Bronchial epithelial cell (primary cell): ENCODE data around the gene AP1B1. TPM values are rescaled to one million over a fixed set of nuclear protein-coding genes. Genes with fewer than 3 reads are reported as not detected.

Experiments
- DNase-seq: peaks from one replicate; pipeline ENCODE4 v3.0.0-alpha.2; 2010; ENCODE audit warnings: low read depth
- FAIRE-seq: peaks from 2 replicates; lab custom pipeline; 2011; peaks lifted over from hg19 to GRCh38; lab: Jason Lieb, UNC
- H3K27me3 ChIP-seq: 2 replicates; pipeline ENCODE4 v1.5.1; 2011; ENCODE audit warnings: low read length; ENCODE audit not compliant: control insufficient read depth, insufficient read depth
- H3K36me3 ChIP-seq: 2 replicates; pipeline ENCODE4 v1.5.1; 2011; ENCODE audit warnings: low read length; ENCODE audit not compliant: control insufficient read depth, insufficient read depth
- H3K4me3 ChIP-seq: 2 replicates; pipeline ENCODE4 v1.5.1; 2011; ENCODE audit warnings: mild to moderate bottlenecking, low read depth, low read length, control low read depth
- total RNA-seq: library from RNA; depleted of rRNA; stranded (reverse); fragments of >200 nt; gene quantifications from 2 replicates; pipeline ENCODE4 v1.2.1, GENCODE V29; 2014
- TF ChIP-seq, protein P1 (sequence below): IDR thresholded peaks from 2 replicates; pipeline ENCODE4 v1.5.1; 2011; ENCODE audit warnings: mild to moderate bottlenecking, moderate library complexity, low read length, control low read depth, inconsistent platforms; ENCODE audit not compliant: insufficient read depth, severe bottlenecking

AP1B1 gene
- total RNA-seq, 1 donor from 2014 or later, result 44.8 TPM

GRCh38 chr22:29327089-29327764 lies 61.1 kb downstream of the AP1B1 start:
- DNase-seq, result no peak
- H3K4me3 ChIP-seq, result no peak overlapping the region
- H3K27me3 ChIP-seq, result no peaks in the 10 kb centered on the region
- no peak for FAIRE-seq
- peaks cover 22% of the 10 kb centered on the region for H3K36me3 ChIP-seq
- TF ChIP-seq, protein P1, sequence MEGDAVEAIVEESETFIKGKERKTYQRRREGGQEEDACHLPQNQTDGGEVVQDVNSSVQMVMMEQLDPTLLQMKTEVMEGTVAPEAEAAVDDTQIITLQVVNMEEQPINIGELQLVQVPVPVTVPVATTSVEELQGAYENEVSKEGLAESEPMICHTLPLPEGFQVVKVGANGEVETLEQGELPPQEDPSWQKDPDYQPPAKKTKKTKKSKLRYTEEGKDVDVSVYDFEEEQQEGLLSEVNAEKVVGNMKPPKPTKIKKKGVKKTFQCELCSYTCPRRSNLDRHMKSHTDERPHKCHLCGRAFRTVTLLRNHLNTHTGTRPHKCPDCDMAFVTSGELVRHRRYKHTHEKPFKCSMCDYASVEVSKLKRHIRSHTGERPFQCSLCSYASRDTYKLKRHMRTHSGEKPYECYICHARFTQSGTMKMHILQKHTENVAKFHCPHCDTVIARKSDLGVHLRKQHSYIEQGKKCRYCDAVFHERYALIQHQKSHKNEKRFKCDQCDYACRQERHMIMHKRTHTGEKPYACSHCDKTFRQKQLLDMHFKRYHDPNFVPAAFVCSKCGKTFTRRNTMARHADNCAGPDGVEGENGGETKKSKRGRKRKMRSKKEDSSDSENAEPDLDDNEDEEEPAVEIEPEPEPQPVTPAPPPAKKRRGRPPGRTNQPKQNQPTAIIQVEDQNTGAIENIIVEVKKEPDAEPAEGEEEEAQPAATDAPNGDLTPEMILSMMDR, result no peak

DNA sequence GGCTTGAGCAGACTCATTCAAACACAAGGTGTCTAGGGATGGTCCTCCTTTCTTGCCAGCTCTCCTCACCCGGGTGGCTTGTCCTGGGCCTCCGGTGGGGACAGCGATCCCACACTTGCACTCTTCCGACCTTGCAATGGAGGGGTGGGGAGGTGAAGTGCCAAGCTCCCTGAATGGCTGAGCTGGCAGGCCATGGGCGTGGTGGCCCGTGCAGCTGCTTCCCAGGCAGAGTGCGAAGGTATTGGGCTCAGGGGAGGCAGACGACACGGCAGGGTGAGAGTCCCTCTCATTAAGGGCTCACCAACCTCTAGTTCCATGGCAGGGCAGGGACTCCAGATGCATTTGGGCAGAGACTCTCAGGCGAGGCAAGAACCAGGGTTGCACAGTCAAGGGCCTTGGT lies 61.9 kb downstream of the AP1B1 start:
- Histone ChIP-seq H3K36me3 (peaks cover 22% of the 10 kb centered on the region), H3K27me3 (no peaks in the 10 kb centered on the region), H3K4me3 (no peak overlapping the region)
- no peak for FAIRE-seq
- DNase-seq, result no peak
- TF ChIP-seq, protein P1, result no peak

- FAIRE-seq (no peak), DNase-seq (no peak)
- H3K27me3 ChIP-seq, result no peaks in the 10 kb centered on the region
- H3K4me3 ChIP-seq, result no peak overlapping the region
- H3K36me3 ChIP-seq, result peaks cover 18% of the 10 kb centered on the region
- TF ChIP-seq, protein P1, result no peak
Measured at GRCh38 chr22:29325785-29326315, 62.5 kb downstream of the AP1B1 start.

GRCh38 chr22:29325356-29325755 lies 63.0 kb downstream of the AP1B1 start:
- DNase-seq (no peak), FAIRE-seq (no peak)
- peaks cover 16% of the 10 kb centered on the region for H3K36me3 ChIP-seq
- TF ChIP-seq, protein P1, result no peak
- H3K27me3 ChIP-seq, result no peaks in the 10 kb centered on the region
- no peak overlapping the region for H3K4me3 ChIP-seq

- DNase-seq (no peak), FAIRE-seq (no peak)
- H3K36me3 ChIP-seq, result peaks cover 10% of the 10 kb centered on the region
- TF ChIP-seq, protein P1, result no peak
- H3K27me3 ChIP-seq, result no peaks in the 10 kb centered on the region
- no peak overlapping the region for H3K4me3 ChIP-seq
Measured at GRCh38 chr22:29323641-29324040, 64.7 kb downstream of the AP1B1 start.

- Histone ChIP-seq H3K27me3 (peaks cover 7% of the 10 kb centered on the region), H3K36me3 (no peaks in the 10 kb centered on the region), H3K4me3 (no peak overlapping the region)
- TF ChIP-seq, protein P1, result peak; percentile 7
- no peak for DNase-seq
- no peak for FAIRE-seq
Measured at GRCh38 chr22:29320546-29320945, 67.8 kb downstream of the AP1B1 start.
